Body of pancreas (tissue), 4 donors: Measurements from ENCODE around the gene TMEM218. TPM values are rescaled to one million over a fixed set of nuclear protein-coding genes. Genes with fewer than 3 reads are reported as not detected.

Experiments
- ATAC-seq: fragments of 150-250 bp; one replicate; pipeline ENCODE4 v1.9.1; 2016
- DNase-seq, 4 donors: peaks; one replicate each; pipeline ENCODE4 v3.0.0-alpha.2; 2019
- H3K27ac ChIP-seq, 4 donors: fragments of 200-600 bp; sonication (generic); 1 replicate in 3 of 4; 2 replicates in 1 of 4; pipeline versions ENCODE4 v1.5.1 to v1.6.1; 2016 to 2019; ENCODE audit warnings: mild to moderate bottlenecking in 1 of 4, mixed read lengths in 1 of 4, moderate library complexity in 1 of 4
- H3K27me3 ChIP-seq, 2 donors: fragments of 200-600 bp; sonication (generic); one replicate each; pipeline ENCODE4 v1.6.0; 2016; ENCODE audit warnings: mild to moderate bottlenecking in 1 of 2
- H3K36me3 ChIP-seq, 2 donors: fragments of 200-600 bp; sonication (generic); replicated peaks in 1 of 2; 2 replicates each; pipeline ENCODE4 v1.5.1; 2016; ENCODE audit warnings: low read depth in 2 of 2; ENCODE audit not compliant: insufficient read depth in 1 of 2
- H3K4me1 ChIP-seq: fragments of 200-600 bp; sonication (generic); one replicate; pipeline ENCODE4 v1.6.0; 2016
- H3K4me3 ChIP-seq, 2 donors: fragments of 200-600 bp; sonication (generic); 1 replicate in 1 of 2; 2 replicates in 1 of 2; pipeline ENCODE4 v1.5.1; 2016 to 2019
- H3K9me3 ChIP-seq, 3 donors: fragments of 200-600 bp; sonication (generic); 1 replicate in 2 of 3; 2 replicates in 1 of 3; pipeline ENCODE4 v1.5.1; 2016
- CTCF ChIP-seq, 7 experiments: fragments of 450-650 bp in 4 of 7; fragments of 200-600 bp in 3 of 7; sonication (generic) in 3 of 7; IDR thresholded peaks; one replicate each; pipeline ENCODE4 v1.5.1; 2016 to 2019; ENCODE audit warnings: antibody characterized with exemption in 7 of 7
- POLR2A ChIP-seq, 3 donors: fragments of 450-650 bp; IDR thresholded peaks; one replicate each; pipeline ENCODE4 v1.6.1; 2016; ENCODE audit warnings: antibody characterized with exemption in 3 of 3, mild to moderate bottlenecking in 2 of 3
- WGBS, 2 donors: methylation state at CpG; one replicate each; pipeline ENCODE4 v1.1.5; 2017; 5-methylcytosine and 5-hydroxymethylcytosine counted together
- intact Hi-C: fragments of 100-400 bp; cut with DNase I; formaldehyde crosslinking; loops from one replicate; pipeline ENCODE4 v1.15.1; 2023
- total RNA-seq, 2 donors: library from RNA; depleted of rRNA; stranded (reverse); fragments of >200 nt; gene quantifications; one replicate each; pipeline ENCODE4 v1.1.0, GENCODE V29; 2016

TMEM218 gene
- total RNA-seq, 2 donors from 2014 or later: 8.8 to 10.2 TPM

GRCh38 chr11:125088576-125089455 is 22.6 kb downstream of the TMEM218 start:
- no peak for ATAC-seq
- H3K27me3 ChIP-seq: no peaks in the 10 kb centered on the region
- H3K36me3 ChIP-seq: no peaks in the 10 kb centered on the region
- no peaks in the 10 kb centered on the region for H3K4me1 ChIP-seq
- no peaks in the 10 kb centered on the region for H3K9me3 ChIP-seq
- WGBS, 2 donors: 86% methylated on average over 20 of the region's 20 CpGs
- intact Hi-C loops: no loop called here
- no peak overlapping the region for H3K27ac ChIP-seq
- DNase-seq: no peak
- H3K4me3 ChIP-seq: no peak overlapping the region
- TF ChIP-seq POLR2A (IDR thresholded peaks at IDR 0.05) (no peak), CTCF (IDR thresholded peaks at IDR 0.05) (no peak)

GRCh38 chr11:125088123-125088522 is 23.3 kb downstream of the TMEM218 start:
- Histone ChIP-seq H3K36me3 (no peaks in the 10 kb centered on the region), H3K4me1 (no peaks in the 10 kb centered on the region), H3K4me3 (no peak overlapping the region), H3K9me3 (no peaks in the 10 kb centered on the region), H3K27ac (no peak overlapping the region), H3K27me3 (no peaks in the 10 kb centered on the region)
- ATAC-seq (no peak), DNase-seq (no peak)
- no peak for TF ChIP-seq CTCF (IDR thresholded peaks at IDR 0.05)
- TF ChIP-seq POLR2A (IDR thresholded peaks at IDR 0.05): no peak
- intact Hi-C loops: no loop called here
- 61 to 70% methylated on average over 2 of the region's 2 CpGs for WGBS, 2 donors

GRCh38 chr11:125086633-125087296 is 24.7 kb downstream of the TMEM218 start:
- H3K36me3 ChIP-seq: no peaks in the 10 kb centered on the region
- no peak overlapping the region for H3K4me3 ChIP-seq
- ATAC-seq (no peak), DNase-seq (no peak)
- no peak overlapping the region for H3K27ac ChIP-seq
- 68 to 76% methylated on average over 5 to 14 of the region's 14 CpGs for WGBS, 2 donors
- no peaks in the 10 kb centered on the region for H3K9me3 ChIP-seq
- intact Hi-C loops: no loop called here
- TF ChIP-seq CTCF (IDR thresholded peaks at IDR 0.05) (no peak), POLR2A (IDR thresholded peaks at IDR 0.05) (no peak)
- H3K27me3 ChIP-seq: no peaks in the 10 kb centered on the region
- H3K4me1 ChIP-seq: no peaks in the 10 kb centered on the region

- Histone ChIP-seq H3K4me1 (no peaks in the 10 kb centered on the region), H3K27me3 (no peaks in the 10 kb centered on the region), H3K27ac (no peak overlapping the region), H3K36me3 (no peaks in the 10 kb centered on the region), H3K9me3 (no peaks in the 10 kb centered on the region), H3K4me3 (no peak overlapping the region)
- DNase-seq (no peak), ATAC-seq (no peak)
- 57 to 80% methylated on average over 11 to 20 of the region's 20 CpGs for WGBS, 2 donors
- intact Hi-C loops: no loop called here
- no peak for TF ChIP-seq POLR2A (IDR thresholded peaks at IDR 0.05)
- no peak for TF ChIP-seq CTCF (IDR thresholded peaks at IDR 0.05)
Measured at GRCh38 chr11:125085301-125086081, 25.9 kb downstream of the TMEM218 start.
